Cortex of kidney (tissue), 1 donor: ENCODE data around the gene FMN1.

Experiments used
- DNase-seq: peaks from one replicate; lab custom pipeline; 2025; lab: John Stamatoyannopoulos, UW

Gene FMN1

GRCh38 chr15:33194704-33195670, at the start of gene FMN1:
TSS of gene FMN1 (minus strand) at chr15:33194714. CDS start at chr15:33154914, 39,800 bp downstream.
- DNase-seq = peak; percentile 30

DNA sequence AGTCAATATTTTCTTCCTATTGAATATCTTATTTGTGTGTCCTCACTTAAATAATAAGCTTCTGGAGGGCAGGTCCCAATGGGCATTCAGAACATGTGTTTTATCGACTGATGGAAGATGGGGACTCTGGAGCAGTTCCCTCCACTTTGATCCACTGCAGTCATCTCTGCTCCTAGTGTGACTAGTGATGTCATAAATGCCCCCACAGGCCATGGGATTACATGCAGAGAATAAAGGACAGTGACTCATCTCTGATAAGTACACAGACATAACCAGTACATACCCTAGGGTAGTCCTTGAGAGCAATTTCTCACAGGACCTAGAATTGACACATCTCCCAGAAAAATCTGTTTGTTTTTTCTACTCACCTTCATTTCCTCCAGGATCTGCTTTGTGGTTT, 49.4 kb upstream of the FMN1 start:
- no peak for DNase-seq

DNA sequence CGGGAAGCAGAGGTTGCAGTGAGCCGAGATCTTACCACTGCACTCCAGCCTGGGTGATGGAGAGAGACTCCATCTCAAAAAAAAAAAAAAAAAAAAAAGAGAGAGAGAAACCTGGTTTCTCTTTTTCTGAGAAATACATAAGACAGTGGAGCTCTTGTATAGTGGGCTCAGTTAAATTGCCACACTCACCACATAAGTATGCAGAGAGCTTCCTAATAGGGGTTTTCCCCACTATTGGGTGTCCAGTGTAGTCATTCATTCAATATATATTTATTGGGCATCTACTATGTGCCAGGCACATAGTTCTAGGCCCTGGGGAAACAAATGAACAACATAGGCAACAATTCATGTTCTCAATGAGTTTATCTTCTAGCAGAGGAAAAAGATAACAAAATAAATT, 48.9 kb upstream of the FMN1 start:
- DNase-seq = no peak

DNA sequence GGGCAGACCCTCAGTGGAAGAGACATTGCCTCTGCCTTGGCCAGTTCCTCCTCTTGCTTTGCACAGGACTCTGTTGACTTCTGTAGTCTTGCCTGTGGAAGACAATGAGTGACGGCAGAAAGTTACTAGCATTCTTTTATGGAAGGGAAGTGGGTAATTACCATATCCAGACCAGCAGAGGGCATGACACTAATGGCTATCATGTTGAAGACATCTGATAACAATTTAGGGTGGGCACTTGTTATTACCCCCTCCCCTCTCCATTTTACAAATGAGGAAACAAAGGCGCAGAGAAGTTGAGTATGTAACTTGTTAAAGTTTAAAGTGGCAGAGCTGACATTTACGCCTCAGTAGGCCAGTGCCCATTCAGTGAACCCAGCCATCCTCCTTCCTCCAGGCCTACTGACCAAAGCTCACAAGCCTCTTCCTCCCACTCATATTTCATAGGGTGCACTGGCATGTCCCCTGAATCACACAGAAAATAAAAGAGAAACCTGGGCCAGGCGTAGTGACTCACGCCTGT, 48.2 kb upstream of the FMN1 start:
- DNase-seq = no peak

DNA sequence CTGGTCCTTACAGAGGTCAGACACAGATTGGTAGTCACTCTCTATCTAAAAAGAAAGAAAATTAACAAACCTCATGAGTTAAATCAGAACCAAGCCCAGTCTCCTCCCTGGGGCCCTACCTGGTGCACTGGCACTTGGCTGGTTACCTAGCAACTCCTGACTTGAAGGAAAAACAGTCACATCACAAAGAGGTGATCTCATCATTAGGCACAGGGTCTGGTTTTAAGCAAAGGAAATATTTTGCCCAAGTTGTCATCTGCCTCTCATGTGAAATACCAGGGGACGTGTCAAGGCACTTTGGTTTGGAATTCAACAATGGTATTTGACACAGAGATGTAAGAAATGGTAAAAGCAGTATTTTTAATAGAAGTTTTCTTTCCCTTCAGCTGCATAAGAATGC, 47.7 kb upstream of the FMN1 start:
- DNase-seq = no peak

DNA sequence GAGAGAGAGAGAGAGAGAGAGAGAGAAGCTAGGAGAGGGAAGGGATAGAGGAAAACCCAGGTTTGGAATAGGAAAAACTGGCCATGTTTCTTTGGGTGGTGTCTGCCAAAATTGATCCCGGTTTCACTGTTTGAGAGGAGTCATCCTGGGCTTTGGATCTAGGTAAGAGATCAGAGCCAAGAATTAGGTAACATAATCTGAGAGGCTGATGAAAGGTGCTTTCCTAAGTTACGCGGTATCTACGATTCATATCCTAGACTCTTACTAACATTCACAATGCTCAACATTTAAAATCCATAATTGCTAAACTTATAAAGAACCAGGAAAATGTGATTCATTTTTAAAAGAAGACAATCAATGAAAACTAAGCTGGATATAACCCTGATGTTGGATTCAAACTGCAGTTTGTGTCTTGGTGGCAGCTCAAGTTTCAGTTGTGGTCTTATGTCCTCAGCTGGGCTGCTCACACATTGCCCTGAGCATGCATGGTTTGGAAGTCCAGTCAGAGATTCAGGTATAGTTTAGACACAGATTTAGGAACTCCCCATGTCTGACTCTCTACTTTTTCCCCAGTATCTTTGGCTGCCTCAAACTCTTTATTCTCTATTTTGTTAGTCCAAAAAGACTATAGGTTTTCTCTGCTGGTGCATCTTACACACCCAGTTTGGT, 42.5 kb upstream of the FMN1 start:
- DNase-seq = no peak

DNA sequence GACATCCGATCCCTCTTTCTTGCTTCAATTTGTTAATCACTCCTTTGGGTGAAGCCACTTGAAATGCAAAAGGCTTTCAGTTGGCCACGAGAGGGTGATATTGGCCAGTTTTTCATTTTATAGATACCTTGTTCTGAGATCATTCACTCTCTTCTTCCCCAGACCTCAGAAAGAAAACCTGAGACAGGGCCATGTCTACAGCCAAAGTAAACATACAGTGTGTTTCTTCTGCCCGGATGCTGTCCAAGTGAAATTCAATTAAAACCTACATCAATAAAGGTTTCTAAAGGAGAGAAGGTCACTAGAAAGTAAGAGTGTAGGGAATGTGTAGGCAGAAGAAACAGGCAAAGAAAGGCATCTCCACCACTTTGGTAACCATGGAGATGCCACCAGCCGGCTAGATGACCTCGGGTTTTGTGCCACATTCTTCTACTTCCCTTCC, 39.5 kb upstream of the FMN1 start:
- no peak for DNase-seq

GRCh38 chr15:33226559-33227181, 32.2 kb upstream of the FMN1 start:
- DNase-seq = no peak

DNA sequence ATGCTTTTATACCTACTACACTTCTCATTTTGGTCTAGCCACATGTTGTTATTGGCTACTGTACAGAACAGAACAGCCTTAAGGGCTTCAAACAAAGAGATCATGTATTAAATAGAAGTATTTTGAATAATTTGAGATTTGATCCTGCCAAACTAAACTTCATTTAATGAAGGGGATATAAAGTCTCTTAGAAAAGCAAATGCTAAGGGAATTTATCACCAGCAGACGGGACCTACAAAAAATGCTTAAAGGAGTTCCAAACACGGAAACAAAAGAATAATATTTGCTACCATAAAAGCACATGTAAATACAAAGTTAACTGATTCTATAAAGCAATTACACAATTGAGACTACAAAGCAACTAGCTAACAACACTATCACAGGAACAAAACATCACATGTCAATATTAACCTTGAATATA, 23.6 kb upstream of the FMN1 start:
- DNase-seq = no peak

- no peak for DNase-seq
These were observed 21.7 kb upstream of the FMN1 start for GRCh38 chr15:33215941-33216872.

DNA sequence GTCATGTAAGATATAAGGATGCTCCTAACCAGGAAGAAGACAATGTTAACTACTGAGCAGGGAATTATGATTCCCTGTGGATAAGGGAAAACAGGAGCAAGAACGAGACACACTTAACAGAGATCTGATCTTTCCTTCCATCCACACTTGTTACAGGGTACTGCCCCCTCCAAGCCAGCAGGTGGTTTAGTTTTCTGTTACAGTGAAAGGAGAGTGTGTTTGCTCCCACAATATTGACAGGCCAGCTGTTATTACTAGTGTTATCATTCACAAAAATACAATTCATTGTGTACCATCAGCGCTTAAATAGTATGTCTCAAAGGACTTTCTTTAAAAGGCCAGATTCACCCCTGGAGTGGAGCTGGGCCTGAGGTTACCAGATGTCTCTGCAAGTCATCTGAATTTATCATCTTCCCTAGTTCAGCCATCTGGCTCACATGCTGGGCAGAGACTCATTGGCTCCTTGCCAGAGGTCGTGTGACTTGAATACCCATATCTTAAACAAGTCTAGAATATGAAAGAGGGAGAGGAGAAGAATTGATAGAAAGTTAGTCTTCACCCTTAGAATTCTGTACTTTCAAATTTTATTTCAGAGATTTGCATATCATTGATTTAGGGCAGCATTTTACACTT, 16.8 kb upstream of the FMN1 start:
- no peak for DNase-seq

DNA sequence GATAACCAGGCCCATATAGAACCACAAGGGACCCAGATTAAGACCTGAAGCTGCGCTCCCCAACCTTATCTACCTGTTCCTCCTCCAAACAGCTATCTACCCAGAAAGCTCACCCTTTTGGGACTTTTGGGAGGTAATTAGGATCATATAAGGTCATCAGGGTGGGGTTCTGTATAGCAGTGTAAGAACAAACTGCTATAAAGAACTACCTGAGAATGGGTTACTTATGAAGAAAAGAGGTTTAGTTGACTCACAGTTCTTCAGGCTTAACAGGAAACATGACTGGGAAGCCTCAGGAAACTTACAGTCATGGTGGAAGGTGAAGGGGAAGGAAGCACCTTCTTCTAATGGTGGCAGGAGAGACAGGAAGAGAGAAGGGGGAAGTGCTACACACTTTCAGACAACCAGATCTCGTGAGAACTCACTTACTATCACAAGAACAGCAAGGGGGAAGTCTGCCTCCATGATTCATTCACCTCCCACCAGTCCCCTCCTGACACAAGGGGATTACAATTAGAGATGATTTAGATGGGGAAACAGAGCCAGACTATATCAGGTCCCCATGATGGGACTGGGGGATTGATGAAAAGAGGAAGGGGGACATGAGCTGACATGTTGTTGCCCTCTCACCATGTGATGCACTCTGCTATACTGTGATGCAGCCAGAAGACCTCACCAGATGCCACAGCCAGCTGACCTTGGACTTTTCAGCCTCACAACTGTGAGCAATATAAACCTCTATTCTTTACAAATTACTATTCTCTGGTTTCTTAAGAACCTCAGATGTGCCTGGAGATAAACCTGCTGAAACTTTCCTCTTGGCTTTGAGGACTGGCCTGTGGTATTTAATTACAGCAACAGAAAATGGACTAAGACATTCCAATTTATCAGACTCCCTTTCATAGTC, 15.3 kb upstream of the FMN1 start:
- DNase-seq = no peak

DNA sequence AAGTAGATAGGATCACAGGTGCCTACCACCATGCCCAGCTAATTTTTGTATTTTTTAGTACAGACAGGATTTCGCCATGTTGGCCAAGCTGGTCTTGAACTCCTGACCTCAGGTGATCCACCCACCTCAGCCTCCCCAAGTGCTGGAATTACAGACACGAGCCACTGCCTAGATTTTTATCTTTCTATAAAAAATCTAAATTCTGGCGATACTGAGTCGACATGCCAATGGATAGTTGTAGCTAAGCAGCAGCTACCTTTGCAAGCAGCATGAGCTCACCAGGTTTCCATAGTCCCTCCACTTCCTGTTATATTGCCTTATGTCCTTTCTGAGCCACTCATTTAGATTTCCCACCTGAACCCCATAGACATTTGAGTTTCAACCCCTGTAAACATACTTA, 13.1 kb upstream of the FMN1 start:
- DNase-seq = no peak

DNA sequence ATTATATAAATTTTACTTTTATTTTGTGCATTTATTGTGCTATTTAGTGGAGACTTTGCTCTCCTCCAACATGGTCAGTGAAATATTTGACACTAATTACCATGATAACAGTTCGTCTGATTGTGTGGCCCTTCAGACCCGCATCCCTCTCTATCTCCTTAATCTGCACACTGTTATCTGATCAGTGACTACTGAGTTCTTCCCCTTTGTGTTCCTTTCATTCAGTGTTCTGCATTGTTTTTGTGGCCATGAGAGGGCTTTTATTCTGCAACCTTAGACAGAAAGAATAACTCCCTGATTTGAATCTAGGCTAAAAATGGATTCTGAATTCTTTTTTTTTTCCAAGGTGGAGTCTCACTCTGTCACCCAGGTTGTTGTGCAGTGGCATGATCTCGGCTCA, 11.9 kb upstream of the FMN1 start:
- DNase-seq = no peak

DNA sequence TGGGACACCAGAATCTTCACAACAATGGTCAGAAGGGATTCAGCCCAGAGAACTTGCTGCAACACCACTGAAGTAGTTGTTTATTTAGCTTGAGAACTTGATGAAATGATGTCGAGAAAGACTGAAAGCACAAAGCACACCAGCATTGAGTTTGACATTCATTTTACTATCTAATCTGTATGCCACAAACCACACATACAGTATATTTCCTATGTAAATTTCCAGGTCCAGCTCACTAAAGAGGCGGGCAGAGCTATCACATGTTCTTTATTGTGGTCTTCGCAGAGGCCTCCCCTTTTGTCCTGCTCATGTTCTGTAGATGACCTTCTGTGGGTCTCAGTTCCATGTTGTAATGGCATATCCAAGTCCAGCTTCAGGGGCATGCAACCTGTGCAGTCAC, 10.4 kb upstream of the FMN1 start:
- DNase-seq = no peak

DNA sequence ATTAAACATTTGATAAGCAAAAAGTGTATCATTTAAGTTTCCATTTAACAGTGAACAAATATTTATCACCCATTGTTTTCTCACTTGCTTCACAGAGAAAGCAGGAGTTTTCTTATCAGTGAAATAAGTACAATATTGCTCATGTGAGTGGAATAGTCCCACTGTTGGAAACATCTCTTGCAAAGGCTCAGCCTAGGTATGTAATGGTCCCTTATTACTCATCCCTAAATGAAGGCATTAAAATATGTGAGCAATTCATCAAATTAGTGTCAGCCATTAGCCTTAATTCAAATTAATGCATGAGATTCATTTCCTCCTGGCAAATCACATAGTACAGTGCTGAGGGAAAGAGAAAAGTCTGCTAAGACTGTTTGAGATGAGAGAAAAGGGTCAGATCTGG, 9.6 kb upstream of the FMN1 start:
- DNase-seq = no peak

- DNase-seq = no peak
These were observed 7.1 kb upstream of the FMN1 start for GRCh38 chr15:33201491-33202231.

DNA sequence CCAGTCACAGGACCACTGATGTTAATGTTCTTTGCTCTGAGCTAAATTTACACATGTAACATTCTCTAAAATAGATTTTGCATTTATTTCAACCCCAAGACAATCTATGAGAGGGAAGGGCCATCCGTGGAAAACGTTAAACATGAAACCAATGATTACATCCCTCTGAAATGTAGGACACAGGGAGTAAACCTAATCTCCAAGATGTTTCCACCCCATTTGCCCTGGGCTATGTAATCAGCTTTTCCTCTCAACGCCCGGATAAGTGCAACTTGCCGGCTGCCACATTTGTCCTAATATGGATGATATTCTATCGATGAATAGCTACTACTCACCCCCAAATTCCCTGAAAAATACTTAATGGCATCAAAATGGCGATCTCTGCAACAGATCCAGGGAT, 6.4 kb upstream of the FMN1 start:
- DNase-seq = no peak

DNA sequence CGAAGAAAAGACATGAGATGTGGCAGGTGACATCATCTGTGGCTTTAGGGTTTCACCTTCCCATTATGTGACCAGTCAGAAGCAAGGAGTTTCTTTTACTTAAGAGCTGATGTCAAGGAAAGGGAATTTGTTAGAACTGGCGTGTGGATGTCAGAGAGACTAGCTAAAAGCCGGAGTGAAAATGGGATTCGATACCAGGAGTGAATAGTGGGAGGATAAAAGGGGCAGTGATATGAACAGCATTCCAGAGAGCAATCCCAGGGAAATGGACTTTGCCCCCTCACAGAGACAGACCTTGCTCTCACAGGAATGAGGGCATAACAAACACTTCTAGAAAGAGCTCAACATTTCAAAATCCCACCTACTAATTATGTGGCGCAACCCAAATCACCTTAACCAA, 5.9 kb upstream of the FMN1 start:
- DNase-seq = no peak
